Transverse colon (tissue), 4 donors: ENCODE results near the gene GNB1.

Source experiments
- EP300 ChIP-seq: sonication (generic); formaldehyde crosslinking; IDR thresholded peaks from one replicate; pipeline ENCODE4 v1.6.1; 2017; ENCODE audit warnings: antibody characterized with exemption, low read depth
- POLR2A ChIP-seq: fragments of 450-650 bp; IDR thresholded peaks from one replicate; pipeline ENCODE4 v1.6.1; 2016; ENCODE audit warnings: antibody characterized with exemption, mild to moderate bottlenecking, moderate library complexity
- POLR2AphosphoS5 ChIP-seq, 3 donors: sonication (generic); formaldehyde crosslinking; IDR thresholded peaks; one replicate each; pipeline ENCODE4 v1.6.1; 2016; ENCODE audit warnings: antibody characterized with exemption in 3 of 3
- TF ChIP-seq, protein P1 (sequence below), 5 experiments: fragments of 200-600 bp in 3 of 5; fragments of 450-650 bp in 2 of 5; sonication (generic) in 3 of 5; IDR thresholded peaks; 1 replicate in 2 of 5; 2 replicates in 3 of 5; pipeline ENCODE4 v1.5.1; 2016 to 2017; ENCODE audit warnings: antibody characterized with exemption in 5 of 5, inconsistent platforms in 3 of 5, mild to moderate bottlenecking in 2 of 5, moderate library complexity in 1 of 5

DNA sequence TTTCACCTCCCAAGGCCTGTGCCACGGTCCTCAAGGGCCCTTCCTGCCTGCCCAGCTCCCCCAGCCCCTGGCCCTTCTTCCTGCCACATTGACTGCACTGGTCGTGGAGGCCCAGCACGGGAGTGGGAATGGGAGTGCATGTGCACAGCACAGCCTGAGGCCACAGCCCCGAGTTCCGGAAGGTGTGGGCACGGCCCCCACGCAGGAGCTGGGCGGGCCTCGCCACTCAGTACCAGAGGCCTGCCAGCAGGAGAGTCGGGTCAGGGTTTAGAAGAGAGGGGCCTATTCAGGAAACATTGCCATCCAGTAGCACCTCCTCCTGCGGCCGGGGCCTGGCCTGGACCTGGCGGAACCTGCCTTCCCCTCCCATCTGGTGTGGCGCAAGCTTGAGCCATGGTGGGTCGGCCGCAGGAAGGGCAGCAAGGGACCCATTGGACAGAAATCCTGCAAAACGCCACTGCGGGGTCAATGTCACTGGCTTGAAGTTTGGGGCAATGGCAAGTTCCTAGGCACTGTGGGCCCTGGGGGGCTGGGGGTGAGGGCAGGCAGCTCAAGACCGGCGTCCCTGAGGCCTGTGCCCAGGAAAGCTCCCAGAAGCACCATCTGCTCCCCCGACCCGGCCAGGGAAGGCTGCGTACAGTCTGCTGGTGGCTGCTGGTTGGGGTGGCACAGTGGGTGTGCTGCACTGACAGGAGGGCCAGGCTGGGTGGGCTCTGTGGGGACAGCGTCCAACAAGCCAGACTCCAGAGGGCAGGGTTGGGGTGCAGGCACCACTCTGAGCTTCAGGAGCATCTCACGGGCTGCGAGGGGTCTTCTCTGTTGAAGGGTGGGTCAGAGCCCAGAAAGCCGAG, 29.9 kb upstream of the GNB1 start:
- TF ChIP-seq, protein P1, sequence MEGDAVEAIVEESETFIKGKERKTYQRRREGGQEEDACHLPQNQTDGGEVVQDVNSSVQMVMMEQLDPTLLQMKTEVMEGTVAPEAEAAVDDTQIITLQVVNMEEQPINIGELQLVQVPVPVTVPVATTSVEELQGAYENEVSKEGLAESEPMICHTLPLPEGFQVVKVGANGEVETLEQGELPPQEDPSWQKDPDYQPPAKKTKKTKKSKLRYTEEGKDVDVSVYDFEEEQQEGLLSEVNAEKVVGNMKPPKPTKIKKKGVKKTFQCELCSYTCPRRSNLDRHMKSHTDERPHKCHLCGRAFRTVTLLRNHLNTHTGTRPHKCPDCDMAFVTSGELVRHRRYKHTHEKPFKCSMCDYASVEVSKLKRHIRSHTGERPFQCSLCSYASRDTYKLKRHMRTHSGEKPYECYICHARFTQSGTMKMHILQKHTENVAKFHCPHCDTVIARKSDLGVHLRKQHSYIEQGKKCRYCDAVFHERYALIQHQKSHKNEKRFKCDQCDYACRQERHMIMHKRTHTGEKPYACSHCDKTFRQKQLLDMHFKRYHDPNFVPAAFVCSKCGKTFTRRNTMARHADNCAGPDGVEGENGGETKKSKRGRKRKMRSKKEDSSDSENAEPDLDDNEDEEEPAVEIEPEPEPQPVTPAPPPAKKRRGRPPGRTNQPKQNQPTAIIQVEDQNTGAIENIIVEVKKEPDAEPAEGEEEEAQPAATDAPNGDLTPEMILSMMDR (IDR thresholded peaks at IDR 0.05): no peak
- TF ChIP-seq POLR2AphosphoS5 (IDR thresholded peaks at IDR 0.05): no peak
- TF ChIP-seq POLR2A: no peak
- no peak for TF ChIP-seq EP300
